Endothelial cell (in vitro differentiated cells): ENCODE results near the gene MINPP1. TPM values are rescaled to one million over a fixed set of nuclear protein-coding genes. Genes with fewer than 3 reads are reported as not detected.

Experiments used
- DNase-seq: peaks from one replicate; pipeline ENCODE4 v3.0.0; 2021; ENCODE audit warnings: low spot score
- H3K27ac Mint-ChIP-seq: one replicate; pipeline ENCODE4 v1.8.0; 2021; ENCODE audit warnings: mixed read lengths, inconsistent platforms; ENCODE audit not compliant: unreplicated experiment
- H3K27me3 Mint-ChIP-seq: one replicate; pipeline ENCODE4 v1.8.0; 2021; ENCODE audit warnings: mild to moderate bottlenecking, moderate library complexity, mixed read lengths, inconsistent platforms; ENCODE audit not compliant: unreplicated experiment
- H3K36me3 Mint-ChIP-seq: one replicate; pipeline ENCODE4 v1.8.0; 2021; ENCODE audit warnings: mild to moderate bottlenecking, low read depth, mixed read lengths, inconsistent platforms; ENCODE audit not compliant: unreplicated experiment
- H3K4me1 Mint-ChIP-seq: one replicate; pipeline ENCODE4 v1.8.0; 2021; ENCODE audit warnings: mild to moderate bottlenecking, mixed read lengths, inconsistent platforms; ENCODE audit not compliant: unreplicated experiment
- H3K4me3 Mint-ChIP-seq: one replicate; pipeline ENCODE4 v1.8.0; 2021; ENCODE audit warnings: mild to moderate bottlenecking, mixed read lengths, inconsistent platforms; ENCODE audit not compliant: unreplicated experiment
- H3K9me3 Mint-ChIP-seq: one replicate; pipeline ENCODE4 v1.8.0; 2021; ENCODE audit warnings: mixed read lengths, inconsistent platforms; ENCODE audit not compliant: unreplicated experiment
- microRNA-seq: library from miRNA; unstranded; fragments of <30 nt; microRNA quantifications from one replicate; pipeline ENCODE4, GENCODE V29; 2020; ENCODE audit not compliant: unreplicated experiment
- total RNA-seq: library from RNA; stranded (reverse); fragmentation: NEBNext Ultra II Directional; extraction: Animal tissue kit (Norgen Biotek cat#: 25700); gene quantifications from one replicate; pipeline ENCODE4 v1.2.1, GENCODE V29; 2021; ENCODE audit not compliant: unreplicated experiment
- TF ChIP-seq, protein P1 (sequence below): fragments of 200-600 bp; sonication (generic); IDR thresholded peaks from one replicate; pipeline ENCODE4 v1.5.0; 2021; ENCODE audit warnings: antibody characterized with exemption; ENCODE audit not compliant: unreplicated experiment

MINPP1 gene
- total RNA-seq, 1 donor from 2014 or later, result 39.5 TPM

DNA sequence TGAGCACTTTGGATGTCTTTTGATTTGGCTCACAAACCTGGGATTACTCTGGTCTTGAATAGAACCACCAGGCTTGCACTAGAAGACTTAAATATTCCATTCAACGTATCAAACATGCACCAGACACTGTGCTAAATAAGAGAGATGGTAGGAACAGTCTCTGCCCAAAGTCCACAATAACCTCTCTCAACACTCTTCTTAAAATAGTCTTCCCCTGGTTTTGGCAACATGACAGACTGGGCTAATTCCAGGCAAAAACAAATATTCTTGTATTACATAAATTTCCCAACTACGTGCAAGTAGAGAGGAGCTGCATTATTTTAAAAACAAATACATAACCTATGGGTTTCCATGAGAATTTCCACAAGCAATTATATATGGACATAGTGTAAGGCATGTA is 90.2 kb downstream of the MINPP1 start:
- no peak overlapping the region for H3K4me3 Mint-ChIP-seq
- no peaks in the 10 kb centered on the region for H3K27me3 Mint-ChIP-seq
- H3K4me1 Mint-ChIP-seq, result no peaks in the 10 kb centered on the region
- TF ChIP-seq, protein P1, sequence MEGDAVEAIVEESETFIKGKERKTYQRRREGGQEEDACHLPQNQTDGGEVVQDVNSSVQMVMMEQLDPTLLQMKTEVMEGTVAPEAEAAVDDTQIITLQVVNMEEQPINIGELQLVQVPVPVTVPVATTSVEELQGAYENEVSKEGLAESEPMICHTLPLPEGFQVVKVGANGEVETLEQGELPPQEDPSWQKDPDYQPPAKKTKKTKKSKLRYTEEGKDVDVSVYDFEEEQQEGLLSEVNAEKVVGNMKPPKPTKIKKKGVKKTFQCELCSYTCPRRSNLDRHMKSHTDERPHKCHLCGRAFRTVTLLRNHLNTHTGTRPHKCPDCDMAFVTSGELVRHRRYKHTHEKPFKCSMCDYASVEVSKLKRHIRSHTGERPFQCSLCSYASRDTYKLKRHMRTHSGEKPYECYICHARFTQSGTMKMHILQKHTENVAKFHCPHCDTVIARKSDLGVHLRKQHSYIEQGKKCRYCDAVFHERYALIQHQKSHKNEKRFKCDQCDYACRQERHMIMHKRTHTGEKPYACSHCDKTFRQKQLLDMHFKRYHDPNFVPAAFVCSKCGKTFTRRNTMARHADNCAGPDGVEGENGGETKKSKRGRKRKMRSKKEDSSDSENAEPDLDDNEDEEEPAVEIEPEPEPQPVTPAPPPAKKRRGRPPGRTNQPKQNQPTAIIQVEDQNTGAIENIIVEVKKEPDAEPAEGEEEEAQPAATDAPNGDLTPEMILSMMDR, result no peak
- H3K36me3 Mint-ChIP-seq, result no peaks in the 10 kb centered on the region
- no peak for DNase-seq
- no peaks in the 10 kb centered on the region for H3K9me3 Mint-ChIP-seq
- no peak overlapping the region for H3K27ac Mint-ChIP-seq

DNA sequence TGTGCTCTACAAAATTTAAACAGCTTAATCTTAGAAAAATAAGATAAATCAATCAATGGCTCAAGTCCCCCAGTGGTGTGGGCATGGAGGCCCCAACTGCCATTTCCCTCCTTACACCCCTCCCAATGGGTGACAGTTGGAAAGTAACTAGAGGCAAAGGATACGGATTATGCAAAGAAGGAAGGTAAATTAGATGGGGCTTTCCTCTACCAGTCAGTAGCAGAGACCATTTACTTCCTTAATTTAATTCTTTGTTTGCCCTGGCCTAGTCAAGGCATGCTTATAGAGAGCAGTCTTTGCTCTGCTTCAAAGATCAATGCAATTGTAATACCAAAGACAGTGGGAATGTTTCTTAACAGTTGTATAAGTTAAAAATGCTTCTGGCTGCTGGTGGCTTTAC is 91.7 kb downstream of the MINPP1 start:
- H3K27ac Mint-ChIP-seq, result no peak overlapping the region
- TF ChIP-seq, protein P1, result no peak
- no peaks in the 10 kb centered on the region for H3K36me3 Mint-ChIP-seq

DNA sequence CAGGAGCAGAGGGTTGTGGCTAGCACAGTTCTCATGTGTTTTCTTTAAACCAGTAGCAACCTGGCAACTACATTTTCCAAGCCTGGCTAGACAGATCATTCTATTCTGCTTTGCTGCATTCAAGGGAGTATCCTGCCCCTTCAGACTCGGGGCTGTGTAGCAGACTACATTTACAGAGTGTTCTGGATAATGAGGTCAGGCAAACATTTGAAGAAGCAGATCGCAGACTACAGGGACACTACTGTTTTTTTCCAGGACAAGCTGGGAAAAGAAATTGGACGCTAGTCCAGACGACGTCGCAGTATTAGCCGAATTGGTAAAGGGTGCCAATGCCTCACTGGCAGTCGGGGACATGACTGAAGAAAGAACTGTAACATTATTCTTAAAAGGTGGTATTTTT is 94.0 kb downstream of the MINPP1 start:
- no peaks in the 10 kb centered on the region for H3K9me3 Mint-ChIP-seq
- TF ChIP-seq, protein P1, result no peak
- H3K4me3 Mint-ChIP-seq, result no peak overlapping the region
- DNase-seq, result no peak
- no peak overlapping the region for H3K27ac Mint-ChIP-seq
- no peaks in the 10 kb centered on the region for H3K27me3 Mint-ChIP-seq
- no peaks in the 10 kb centered on the region for H3K36me3 Mint-ChIP-seq
- H3K4me1 Mint-ChIP-seq, result no peaks in the 10 kb centered on the region

More for the DNA sequence above, 91.7 kb downstream of the MINPP1 start:
- Mint-ChIP-seq H3K4me1 (no peaks in the 10 kb centered on the region), H3K9me3 (no peaks in the 10 kb centered on the region), H3K27me3 (no peaks in the 10 kb centered on the region), H3K4me3 (no peak overlapping the region)
- no peak for DNase-seq

DNA sequence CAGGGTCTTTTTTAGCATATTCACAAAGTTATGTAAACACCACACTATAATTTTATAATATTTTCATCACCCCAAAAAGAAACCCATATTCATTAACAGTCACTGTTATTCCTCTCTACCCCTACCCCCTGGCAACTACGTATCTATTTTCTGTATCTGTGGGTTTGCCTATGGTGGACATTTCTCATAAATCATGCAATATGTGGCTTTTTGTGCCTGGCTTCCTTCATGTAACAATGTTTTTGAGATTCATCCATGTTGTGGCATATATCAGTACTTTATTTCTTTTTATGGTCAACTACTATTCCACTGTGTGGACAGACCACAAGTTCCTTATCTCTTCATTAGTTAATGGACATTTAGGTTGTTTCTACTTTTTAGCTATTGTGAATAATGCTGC is 95.9 kb downstream of the MINPP1 start:
- no peaks in the 10 kb centered on the region for H3K36me3 Mint-ChIP-seq
- no peaks in the 10 kb centered on the region for H3K9me3 Mint-ChIP-seq
- no peak overlapping the region for H3K27ac Mint-ChIP-seq
- DNase-seq, result no peak
- TF ChIP-seq, protein P1, result no peak
- no peak overlapping the region for H3K4me3 Mint-ChIP-seq
- no peaks in the 10 kb centered on the region for H3K27me3 Mint-ChIP-seq
- peaks cover 4% of the 10 kb centered on the region for H3K4me1 Mint-ChIP-seq

Small RNA genes lying within 50 kb of the gene (microRNA-seq; reads per million reads assigned to microRNA genes)
- gene MIR4678, result not detected

Other genes starting within 250 kb of the MINPP1 start
- 16.1 TPM for gene NUTM2D, start 147.1 kb upstream of the MINPP1 start, total RNA-seq
- gene PAPSS2, start 155.0 kb downstream of the MINPP1 start, total RNA-seq, result 31.0 TPM